HG02840 (cell line): ENCODE measurements around the gene RTN4RL2.

ENCODE experiments used
- ATAC-seq: cut with Tn5 transposase; IDR thresholded peaks from one replicate; pipeline ENCODE4 v1.9.1; 2021; ENCODE audit warnings: mild to moderate bottlenecking, moderate library complexity, moderate number of reproducible peaks; ENCODE audit not compliant: unreplicated experiment, low FRiP score

Gene RTN4RL2

GRCh38 chr11:57477507-57478189 is 17.3 kb downstream of the RTN4RL2 start:
- no peak for ATAC-seq

- no peak for ATAC-seq
These were observed 18.8 kb downstream of the RTN4RL2 start for GRCh38 chr11:57479021-57479663.

- no peak for ATAC-seq
These were observed 19.6 kb downstream of the RTN4RL2 start for GRCh38 chr11:57479911-57480310.

GRCh38 chr11:57480409-57481137 is 20.2 kb downstream of the RTN4RL2 start:
- no peak for ATAC-seq

- ATAC-seq, result no peak
These were observed 21.0 kb downstream of the RTN4RL2 start for GRCh38 chr11:57481315-57481714.

GRCh38 chr11:57481915-57482781 is 21.8 kb downstream of the RTN4RL2 start:
- no peak for ATAC-seq

- no peak for ATAC-seq
These were observed 22.6 kb downstream of the RTN4RL2 start for GRCh38 chr11:57482782-57483561.

- ATAC-seq, result no peak
These were observed 23.2 kb downstream of the RTN4RL2 start for GRCh38 chr11:57483562-57483918.

GRCh38 chr11:57484141-57484710 is 23.9 kb downstream of the RTN4RL2 start:
- ATAC-seq, result peak; percentile 44

GRCh38 chr11:57485217-57485990 is 25.1 kb downstream of the RTN4RL2 start:
- no peak for ATAC-seq

GRCh38 chr11:57487021-57487778 is 26.9 kb downstream of the RTN4RL2 start:
- no peak for ATAC-seq

- ATAC-seq, result no peak
These were observed 27.8 kb downstream of the RTN4RL2 start for GRCh38 chr11:57487920-57488659.

- ATAC-seq, result no peak
These were observed 30.3 kb downstream of the RTN4RL2 start for GRCh38 chr11:57490456-57491248.

GRCh38 chr11:57491371-57492061 is 31.2 kb downstream of the RTN4RL2 start:
- ATAC-seq, result no peak

- ATAC-seq, result peak; percentile 77
These were observed 33.5 kb downstream of the RTN4RL2 start for GRCh38 chr11:57493507-57494503.
